Measurements from ENCODE around the gene GIMAP6. TPM values are rescaled to one million over a fixed set of nuclear protein-coding genes. Genes with fewer than 3 reads are reported as not detected.
"Not testable (repeated sequence)": the region's sequence is repeated elsewhere in the genome, so short reads cannot be mapped to it uniquely, and the experiment has no call there.

Gene GIMAP6
- polyA plus RNA-seq, 1 of the 3 experiments (the other 2 are of a cell fraction) = 0.05 TPM

DNA sequence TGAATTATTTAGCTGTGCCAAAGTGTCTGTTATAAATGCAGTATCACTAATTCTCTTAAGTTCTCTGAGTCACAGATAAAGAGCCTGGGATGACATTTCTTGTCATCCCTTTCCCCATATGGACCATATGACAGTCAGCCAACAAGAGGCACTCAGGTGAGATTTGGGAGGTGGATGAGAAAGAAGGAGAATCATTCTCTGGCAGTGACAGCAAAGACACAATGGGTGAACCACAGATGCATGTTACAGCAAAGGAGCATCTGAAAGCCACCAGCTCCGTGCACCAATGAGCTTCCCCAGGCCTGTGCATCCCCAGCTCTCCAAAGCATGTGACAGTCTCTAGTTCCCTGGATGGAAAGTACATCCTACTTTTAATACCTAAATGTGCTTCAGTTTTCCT lies 10.8 kb downstream of the GIMAP6 start:
- no peak overlapping the region for H3K4me3 ChIP-seq (ENCODE audit: low read depth in 2 of 2, low read length in 1 of 2)
- H3K27me3 ChIP-seq (ENCODE audit: insufficient read depth) = 0 out of 2 replicates have a peak, but pooled peaks cover 11% of the 10 kb centered on the region
- no peaks in the 10 kb centered on the region for H3K4me1 ChIP-seq (ENCODE audit: control insufficient read depth in 1 of 2, insufficient read depth in 2 of 2, low read depth in 1 of 2, low read length in 1 of 2)
- no peak overlapping the region for H3K9ac ChIP-seq
- no peaks in the 10 kb centered on the region for H3F3A ChIP-seq (replicated peaks; ENCODE audit: insufficient read depth)
- POLR2A ChIA-PET = no interaction called here
- DNase-seq = no peak
- no peaks in the 10 kb centered on the region for H3K9me2 ChIP-seq
- no peak overlapping the region for H3K27ac ChIP-seq (ENCODE audit: low read depth in 2 of 2, low read length in 1 of 2)
- no peaks in the 10 kb centered on the region for H4K20me1 ChIP-seq (ENCODE audit: insufficient read depth)
- H2AFZ ChIP-seq (ENCODE audit: low read depth) = no peak overlapping the region
- CTCF ChIA-PET = interaction anchor here (0.5 to 1.5 kb wide), 2 partner anchors 133 to 991 kb away, joined by 3 to 5 read pairs; no protein-coding TSS in a partner anchor
- no peaks in the 10 kb centered on the region for H3K36me3 ChIP-seq (replicated peaks in 1 of 2; ENCODE audit: control insufficient read depth in 1 of 2, insufficient read depth in 2 of 2, low read length in 1 of 2)
- 6% methylated on average over 1 of the region's 1 CpG for WGBS (ENCODE audit: low lambda C conversion rate)
- no peaks in the 10 kb centered on the region for H3K79me2 ChIP-seq (ENCODE audit: insufficient read depth)
- no peaks in the 10 kb centered on the region for H3K9me3 ChIP-seq
- no peak for TF ChIP-seq CHD2 (IDR thresholded peaks at IDR 0.05; ENCODE audit: low read length, partially characterized antibody)
- no peak for TF ChIP-seq SMC3 (IDR thresholded peaks at IDR 0.05; ENCODE audit: low read depth, low read length)
- TF ChIP-seq, protein P1, sequence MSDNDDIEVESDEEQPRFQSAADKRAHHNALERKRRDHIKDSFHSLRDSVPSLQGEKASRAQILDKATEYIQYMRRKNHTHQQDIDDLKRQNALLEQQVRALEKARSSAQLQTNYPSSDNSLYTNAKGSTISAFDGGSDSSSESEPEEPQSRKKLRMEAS (IDR thresholded peaks at IDR 0.05; ENCODE audit: low read depth) = no peak
- TF ChIP-seq FOSL2 (IDR thresholded peaks at IDR 0.05; ENCODE audit: borderline replicate concordance, low read depth) = no peak
- no peak for TF ChIP-seq USF2 (IDR thresholded peaks at IDR 0.05; ENCODE audit: borderline replicate concordance, low read depth, low read length)
- no peak overlapping the region for H3K4me2 ChIP-seq

DNA sequence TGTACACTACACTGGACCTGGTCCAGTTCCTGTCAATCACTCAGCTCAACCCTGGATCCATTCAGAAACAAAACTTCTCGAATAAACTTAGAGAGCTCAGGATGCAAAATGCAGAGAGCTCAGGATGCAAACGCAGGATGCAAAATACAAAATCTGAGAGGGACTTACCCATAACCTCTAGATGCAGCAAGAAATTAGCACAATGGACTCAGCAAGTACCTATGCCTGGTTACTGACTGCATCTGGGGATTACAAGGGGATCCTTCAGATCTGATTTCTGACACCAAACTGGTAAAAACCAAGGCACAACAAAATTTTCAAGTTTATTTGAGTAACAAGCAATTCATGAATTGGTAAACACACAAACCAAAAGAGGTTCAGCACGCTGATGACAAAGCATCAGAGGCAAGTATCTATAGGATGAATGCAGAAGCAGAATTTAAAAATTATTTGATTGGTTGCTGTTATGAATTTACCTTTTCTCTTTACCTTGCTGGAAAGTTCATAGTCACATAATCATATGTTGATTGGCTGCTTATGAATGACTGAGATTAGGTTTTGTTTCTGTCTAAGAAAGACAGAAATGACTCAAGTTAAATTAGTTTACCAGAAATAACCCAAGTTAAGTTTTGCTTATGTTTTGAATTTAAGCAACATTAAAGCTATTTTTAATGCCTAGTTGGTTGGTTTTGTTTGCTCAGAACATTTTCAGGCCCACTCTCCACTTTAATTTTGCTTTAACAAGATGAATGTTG lies 11.4 kb downstream of the GIMAP6 start:
- no peaks in the 10 kb centered on the region for H3K9me3 ChIP-seq
- no peak overlapping the region for H3K9ac ChIP-seq
- no peaks in the 10 kb centered on the region for H3K36me3 ChIP-seq (replicated peaks in 1 of 2; ENCODE audit: control insufficient read depth in 1 of 2, insufficient read depth in 2 of 2, low read length in 1 of 2)
- H3K4me2 ChIP-seq = no peak overlapping the region
- POLR2A ChIA-PET = no interaction called here
- no peak overlapping the region for H3K27ac ChIP-seq (ENCODE audit: low read depth in 2 of 2, low read length in 1 of 2)
- WGBS (ENCODE audit: low lambda C conversion rate) = under 1% methylated on average over 3 of the region's 3 CpGs
- H3K79me2 ChIP-seq (ENCODE audit: insufficient read depth) = no peaks in the 10 kb centered on the region
- no peaks in the 10 kb centered on the region for H3K4me1 ChIP-seq (ENCODE audit: control insufficient read depth in 1 of 2, insufficient read depth in 2 of 2, low read depth in 1 of 2, low read length in 1 of 2)
- H2AFZ ChIP-seq (ENCODE audit: low read depth) = no peak overlapping the region
- TF ChIP-seq GABPA (IDR thresholded peaks at IDR 0.05; ENCODE audit: low read depth) = no peak
- TF ChIP-seq EP300 (IDR thresholded peaks at IDR 0.05; ENCODE audit: borderline replicate concordance in 1 of 2, low read depth in 1 of 2, low read length in 1 of 2) = no peak
- no peak for TF ChIP-seq RFX5 (IDR thresholded peaks at IDR 0.05; ENCODE audit: low read length)
- H3K27me3 ChIP-seq (ENCODE audit: insufficient read depth) = 0 out of 2 replicates have a peak, but pooled peaks cover 11% of the 10 kb centered on the region
- H3F3A ChIP-seq (replicated peaks; ENCODE audit: insufficient read depth) = no peaks in the 10 kb centered on the region
- H3K4me3 ChIP-seq (ENCODE audit: low read depth in 2 of 2, low read length in 1 of 2) = no peak overlapping the region
- no peaks in the 10 kb centered on the region for H3K9me2 ChIP-seq
- no peaks in the 10 kb centered on the region for H4K20me1 ChIP-seq (ENCODE audit: insufficient read depth)
- CTCF ChIA-PET = interaction anchor here (0.5 to 1.5 kb wide), 2 partner anchors 133 to 990 kb away, joined by 3 to 5 read pairs; no protein-coding TSS in a partner anchor
- DNase-seq = no peak

DNA sequence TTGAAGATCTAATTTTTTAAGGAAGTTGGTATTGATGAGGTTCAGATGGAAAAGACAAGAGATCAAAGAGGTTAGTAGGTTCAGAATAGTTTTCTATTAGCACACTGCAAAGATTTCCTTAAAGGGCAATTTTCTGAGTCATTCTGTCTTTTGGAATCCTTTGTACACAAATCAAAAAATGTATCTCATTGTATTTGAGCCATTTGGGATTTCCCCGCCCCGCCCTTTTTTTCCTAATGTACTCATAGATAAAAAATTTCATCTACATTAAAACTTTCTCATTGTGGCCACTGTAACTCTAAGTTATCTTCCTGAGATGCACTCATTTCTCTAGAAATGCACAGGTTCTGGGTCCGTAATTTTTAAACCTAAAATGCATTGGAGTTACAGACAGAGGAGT lies 12.1 kb downstream of the GIMAP6 start:
- H3K4me1 ChIP-seq (ENCODE audit: control insufficient read depth in 1 of 2, insufficient read depth in 2 of 2, low read depth in 1 of 2, low read length in 1 of 2) = no peaks in the 10 kb centered on the region
- no peak for DNase-seq
- no peaks in the 10 kb centered on the region for H3K9me2 ChIP-seq
- no peak for TF ChIP-seq EP300 (IDR thresholded peaks at IDR 0.05; ENCODE audit: borderline replicate concordance in 1 of 2, low read depth in 1 of 2, low read length in 1 of 2)
- TF ChIP-seq GABPA (IDR thresholded peaks at IDR 0.05; ENCODE audit: low read depth) = no peak
- TF ChIP-seq, protein P1 (IDR thresholded peaks at IDR 0.05; ENCODE audit: low read depth) = no peak
- TF ChIP-seq YY1 (IDR thresholded peaks at IDR 0.05; ENCODE audit: low read depth) = no peak
- TF ChIP-seq RXRA (IDR thresholded peaks at IDR 0.05; ENCODE audit: borderline replicate concordance, low read depth) = no peak
- 0% methylated on average over 3 of the region's 3 CpGs for WGBS (ENCODE audit: low lambda C conversion rate)
- ChIA-PET POLR2A (no interaction called here), CTCF (no interaction called here)
- no peak overlapping the region for H3K27ac ChIP-seq (ENCODE audit: low read depth in 2 of 2, low read length in 1 of 2)
- H2AFZ ChIP-seq (ENCODE audit: low read depth) = no peak overlapping the region
- no peak overlapping the region for H3K4me3 ChIP-seq (ENCODE audit: low read depth in 2 of 2, low read length in 1 of 2)
- H3K4me2 ChIP-seq = no peak overlapping the region
- 0 out of 2 replicates have a peak, but pooled peaks cover 11% of the 10 kb centered on the region for H3K27me3 ChIP-seq (ENCODE audit: insufficient read depth)
- no peaks in the 10 kb centered on the region for H3F3A ChIP-seq (replicated peaks; ENCODE audit: insufficient read depth)
- H4K20me1 ChIP-seq (ENCODE audit: insufficient read depth) = no peaks in the 10 kb centered on the region
- no peak overlapping the region for H3K9ac ChIP-seq
- H3K9me3 ChIP-seq = no peaks in the 10 kb centered on the region
- no peaks in the 10 kb centered on the region for H3K79me2 ChIP-seq (ENCODE audit: insufficient read depth)
- no peaks in the 10 kb centered on the region for H3K36me3 ChIP-seq (replicated peaks in 1 of 2; ENCODE audit: control insufficient read depth in 1 of 2, insufficient read depth in 2 of 2, low read length in 1 of 2)

GRCh38 chr7:150615221-150615755 lies 16.9 kb downstream of the GIMAP6 start:
- H4K20me1 ChIP-seq (ENCODE audit: insufficient read depth); H3K27ac ChIP-seq (ENCODE audit: low read depth in 2 of 2, low read length in 1 of 2); H3K27me3 ChIP-seq (ENCODE audit: insufficient read depth); DNase-seq; H3K9me3 ChIP-seq; H3K9ac ChIP-seq; H2AFZ ChIP-seq (ENCODE audit: low read depth); H3K4me1 ChIP-seq (ENCODE audit: control insufficient read depth in 1 of 2, insufficient read depth in 2 of 2, low read depth in 1 of 2, low read length in 1 of 2); H3K4me3 ChIP-seq (ENCODE audit: low read depth in 2 of 2, low read length in 1 of 2); H3K36me3 ChIP-seq (replicated peaks in 1 of 2; ENCODE audit: control insufficient read depth in 1 of 2, insufficient read depth in 2 of 2, low read length in 1 of 2); H3K9me2 ChIP-seq; POLR2A ChIA-PET; H3K79me2 ChIP-seq (ENCODE audit: insufficient read depth); H3K4me2 ChIP-seq; CTCF ChIA-PET; H3F3A ChIP-seq (replicated peaks; ENCODE audit: insufficient read depth): not testable (repeated sequence)
- WGBS (ENCODE audit: low lambda C conversion rate) = under 1% methylated on average over 5 of the region's 5 CpGs
